ENCODE results near the gene TM4SF1. TPM values are rescaled to one million over a fixed set of nuclear protein-coding genes. Genes with fewer than 3 reads are reported as not detected.

TM4SF1 gene
- total and polyA plus RNA-seq, 12 donors = 31.5 to 164 (median 63.2) TPM

DNA sequence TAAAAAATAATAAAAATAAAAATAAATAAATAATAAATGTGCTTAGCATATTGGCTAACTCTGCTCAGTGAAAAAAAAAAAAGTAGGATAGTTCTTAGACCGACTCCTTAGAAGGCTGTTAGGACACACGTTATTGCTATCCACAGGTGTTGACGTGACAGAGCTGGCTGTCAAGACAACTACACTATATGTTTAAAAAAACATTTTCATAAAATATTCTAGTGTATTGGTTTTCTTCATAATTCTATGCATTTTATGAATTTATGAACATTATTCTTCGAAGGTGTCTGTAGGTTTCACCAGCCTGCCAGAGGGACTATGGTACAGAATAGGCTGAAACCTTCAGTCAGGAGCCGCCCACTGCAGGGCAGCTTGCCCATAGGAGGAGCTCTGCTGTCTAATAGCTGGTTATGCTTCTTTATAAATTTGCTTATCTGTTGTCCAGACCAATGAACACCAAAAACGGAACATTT is 9.2 kb downstream of the TM4SF1 start:
- no peak overlapping the region for H3K27ac ChIP-seq
- H3K36me3 ChIP-seq (replicated peaks in 1 of 2) = no peaks in the 10 kb centered on the region
- peaks cover 0 to 10% of the 10 kb centered on the region in 2 donors for H3K4me1 ChIP-seq (replicated peaks in 1 of 2)
- DNase-seq = no peak
- 86 to 90% (median 87%) methylated on average over 6 of the region's 6 CpGs for WGBS, 4 donors
- no peaks in the 10 kb centered on the region for H3K9me3 ChIP-seq (replicated peaks in 1 of 3)
- H3K27me3 ChIP-seq = no peaks in the 10 kb centered on the region
- H3K4me3 ChIP-seq = no peak overlapping the region
- intact Hi-C loops (cut with DNase I) = no loop called here
- TF ChIP-seq POLR2A (IDR thresholded peaks at IDR 0.05) = no peak
- TF ChIP-seq, protein P1, sequence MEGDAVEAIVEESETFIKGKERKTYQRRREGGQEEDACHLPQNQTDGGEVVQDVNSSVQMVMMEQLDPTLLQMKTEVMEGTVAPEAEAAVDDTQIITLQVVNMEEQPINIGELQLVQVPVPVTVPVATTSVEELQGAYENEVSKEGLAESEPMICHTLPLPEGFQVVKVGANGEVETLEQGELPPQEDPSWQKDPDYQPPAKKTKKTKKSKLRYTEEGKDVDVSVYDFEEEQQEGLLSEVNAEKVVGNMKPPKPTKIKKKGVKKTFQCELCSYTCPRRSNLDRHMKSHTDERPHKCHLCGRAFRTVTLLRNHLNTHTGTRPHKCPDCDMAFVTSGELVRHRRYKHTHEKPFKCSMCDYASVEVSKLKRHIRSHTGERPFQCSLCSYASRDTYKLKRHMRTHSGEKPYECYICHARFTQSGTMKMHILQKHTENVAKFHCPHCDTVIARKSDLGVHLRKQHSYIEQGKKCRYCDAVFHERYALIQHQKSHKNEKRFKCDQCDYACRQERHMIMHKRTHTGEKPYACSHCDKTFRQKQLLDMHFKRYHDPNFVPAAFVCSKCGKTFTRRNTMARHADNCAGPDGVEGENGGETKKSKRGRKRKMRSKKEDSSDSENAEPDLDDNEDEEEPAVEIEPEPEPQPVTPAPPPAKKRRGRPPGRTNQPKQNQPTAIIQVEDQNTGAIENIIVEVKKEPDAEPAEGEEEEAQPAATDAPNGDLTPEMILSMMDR (IDR thresholded peaks at IDR 0.05) = no peak

GRCh38 chr3:149366941-149367840 is 10.3 kb downstream of the TM4SF1 start:
- intact Hi-C loops (cut with DNase I) = no loop called here
- Histone ChIP-seq H3K4me3 (no peak overlapping the region), H3K27ac (no peak overlapping the region), H3K9me3 (replicated peaks in 1 of 3) (no peaks in the 10 kb centered on the region), H3K27me3 (no peaks in the 10 kb centered on the region), H3K36me3 (replicated peaks in 1 of 2) (no peaks in the 10 kb centered on the region), H3K4me1 (replicated peaks in 1 of 2) (peaks cover 0 to 10% of the 10 kb centered on the region in 2 donors)
- WGBS, 4 donors = 61 to 75% (median 70%) methylated on average over 3 of the region's 3 CpGs
- TF ChIP-seq, protein P1 (IDR thresholded peaks at IDR 0.05) = no peak
- TF ChIP-seq POLR2A (IDR thresholded peaks at IDR 0.05) = no peak
- peak in 2 of 7 donors; percentile 27 to 39 for DNase-seq

DNA sequence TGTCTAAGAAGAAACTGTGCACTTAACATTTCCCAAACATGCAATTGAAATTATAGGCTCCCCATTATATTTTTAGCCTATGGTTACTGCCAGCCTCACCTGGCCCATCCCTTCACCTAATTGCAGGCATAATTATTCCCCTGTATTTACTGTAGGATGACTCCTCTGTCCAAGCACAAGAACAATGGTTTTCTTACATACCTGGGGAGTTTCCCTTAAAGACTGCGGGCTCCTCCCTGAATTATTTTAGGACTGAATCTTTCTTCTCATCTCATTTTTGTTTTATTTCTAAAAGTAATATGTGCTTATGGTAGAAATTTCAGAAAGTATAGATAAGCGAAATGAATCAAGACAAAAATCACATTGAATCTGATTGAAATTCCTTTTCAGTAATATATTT is 11.4 kb downstream of the TM4SF1 start:
- WGBS, 4 donors = 94 to 97% (median 94%) methylated on average over 2 of the region's 2 CpGs
- Histone ChIP-seq H3K36me3 (replicated peaks in 1 of 2) (no peaks in the 10 kb centered on the region), H3K9me3 (replicated peaks in 1 of 3) (no peaks in the 10 kb centered on the region), H3K27me3 (no peaks in the 10 kb centered on the region), H3K27ac (no peak overlapping the region), H3K4me3 (no peak overlapping the region), H3K4me1 (replicated peaks in 1 of 2) (peaks cover 0 to 8% of the 10 kb centered on the region in 2 donors)
- intact Hi-C loops (cut with DNase I) = no loop called here
- TF ChIP-seq, protein P1 (IDR thresholded peaks at IDR 0.05) = no peak
- no peak for TF ChIP-seq POLR2A (IDR thresholded peaks at IDR 0.05)
- no peak for DNase-seq

DNA sequence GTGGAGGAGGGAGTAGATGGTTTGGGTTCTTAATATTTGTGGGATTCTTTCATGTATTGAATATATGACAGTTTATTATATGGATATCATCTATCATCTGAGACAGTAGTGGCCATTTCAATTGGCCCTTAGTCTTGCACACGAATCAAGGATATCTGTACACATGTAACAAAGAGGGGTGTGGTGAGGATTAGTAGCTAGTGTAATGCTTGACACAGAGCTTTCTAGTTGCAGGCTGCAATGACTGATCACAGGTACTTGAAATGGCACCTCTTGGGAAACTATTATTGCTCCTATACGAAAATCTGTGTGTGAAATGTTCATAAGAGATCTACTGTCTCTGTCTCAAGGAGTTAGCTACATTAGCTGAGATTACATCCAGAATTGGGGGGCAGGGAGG is 12.8 kb downstream of the TM4SF1 start:
- no peaks in the 10 kb centered on the region for H3K4me1 ChIP-seq (replicated peaks in 1 of 2)
- DNase-seq = no peak
- no peak overlapping the region for H3K27ac ChIP-seq
- no peak overlapping the region for H3K4me3 ChIP-seq
- H3K36me3 ChIP-seq (replicated peaks in 1 of 2) = no peaks in the 10 kb centered on the region
- H3K9me3 ChIP-seq (replicated peaks in 1 of 3) = no peaks in the 10 kb centered on the region
- TF ChIP-seq, protein P1 (IDR thresholded peaks at IDR 0.05) = no peak
- TF ChIP-seq POLR2A (IDR thresholded peaks at IDR 0.05) = no peak
- no peaks in the 10 kb centered on the region for H3K27me3 ChIP-seq
- 86 to 95% (median 91%) methylated on average over 2 of the region's 2 CpGs for WGBS, 4 donors
- intact Hi-C loops (cut with DNase I) = no loop called here
